Nephron progenitor cell (in vitro differentiated cells): Measurements from ENCODE around the gene SLC25A21.

Experiments used
- DNase-seq: peaks from one replicate; pipeline ENCODE4 v3.0.0; 2021
- H3K27ac Mint-ChIP-seq: 2 replicates; pipeline ENCODE4 v1.8.0; 2021; ENCODE audit warnings: mild to moderate bottlenecking, moderate library complexity, mixed read lengths
- H3K27me3 Mint-ChIP-seq: 2 replicates; pipeline ENCODE4 v1.8.0; 2021; ENCODE audit warnings: mild to moderate bottlenecking, low read depth, mixed read lengths; ENCODE audit not compliant: poor library complexity
- H3K36me3 Mint-ChIP-seq: 2 replicates; pipeline ENCODE4 v1.8.0; 2021; ENCODE audit warnings: low read depth, mixed read lengths
- H3K4me1 Mint-ChIP-seq: 2 replicates; pipeline ENCODE4 v1.8.0; 2021; ENCODE audit warnings: mixed read lengths
- H3K4me3 Mint-ChIP-seq: 2 replicates; pipeline ENCODE4 v1.8.0; 2021; ENCODE audit warnings: mild to moderate bottlenecking, moderate library complexity, mixed read lengths
- H3K9me3 Mint-ChIP-seq: 2 replicates; pipeline ENCODE4 v1.8.0; 2021; ENCODE audit warnings: mild to moderate bottlenecking, moderate library complexity, mixed read lengths
- TF ChIP-seq, protein P1 (sequence below): fragments of 200-600 bp; sonication (generic); IDR thresholded peaks from 2 replicates; pipeline ENCODE4 v1.5.0; 2021; ENCODE audit warnings: antibody characterized with exemption

The SLC25A21 gene

DNA sequence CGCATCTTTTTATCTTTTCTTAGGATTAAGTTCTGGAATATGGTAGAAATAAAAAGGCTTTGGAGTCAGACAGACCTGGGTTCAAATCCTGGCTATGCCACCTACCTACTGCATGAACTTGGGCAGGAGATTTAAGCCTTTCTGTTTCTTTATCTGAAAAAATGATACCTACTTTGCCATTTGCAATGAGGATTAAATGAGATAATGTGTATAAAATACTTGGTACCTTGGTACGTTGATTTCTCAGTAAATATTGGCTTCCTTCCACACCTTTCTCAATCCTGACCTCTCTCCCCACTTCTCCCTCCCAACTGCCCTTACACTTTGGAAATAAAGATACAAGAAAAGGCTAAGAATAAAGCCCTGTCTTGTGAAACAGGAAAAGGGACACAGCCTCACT, 338.1 kb downstream of the SLC25A21 start:
- Mint-ChIP-seq H3K27ac (no peak overlapping the region), H3K36me3 (peaks cover 4% of the 10 kb centered on the region), H3K4me1 (peaks cover 33% of the 10 kb centered on the region), H3K9me3 (no peaks in the 10 kb centered on the region), H3K27me3 (peaks cover 11% of the 10 kb centered on the region), H3K4me3 (no peak overlapping the region)
- TF ChIP-seq, protein P1, sequence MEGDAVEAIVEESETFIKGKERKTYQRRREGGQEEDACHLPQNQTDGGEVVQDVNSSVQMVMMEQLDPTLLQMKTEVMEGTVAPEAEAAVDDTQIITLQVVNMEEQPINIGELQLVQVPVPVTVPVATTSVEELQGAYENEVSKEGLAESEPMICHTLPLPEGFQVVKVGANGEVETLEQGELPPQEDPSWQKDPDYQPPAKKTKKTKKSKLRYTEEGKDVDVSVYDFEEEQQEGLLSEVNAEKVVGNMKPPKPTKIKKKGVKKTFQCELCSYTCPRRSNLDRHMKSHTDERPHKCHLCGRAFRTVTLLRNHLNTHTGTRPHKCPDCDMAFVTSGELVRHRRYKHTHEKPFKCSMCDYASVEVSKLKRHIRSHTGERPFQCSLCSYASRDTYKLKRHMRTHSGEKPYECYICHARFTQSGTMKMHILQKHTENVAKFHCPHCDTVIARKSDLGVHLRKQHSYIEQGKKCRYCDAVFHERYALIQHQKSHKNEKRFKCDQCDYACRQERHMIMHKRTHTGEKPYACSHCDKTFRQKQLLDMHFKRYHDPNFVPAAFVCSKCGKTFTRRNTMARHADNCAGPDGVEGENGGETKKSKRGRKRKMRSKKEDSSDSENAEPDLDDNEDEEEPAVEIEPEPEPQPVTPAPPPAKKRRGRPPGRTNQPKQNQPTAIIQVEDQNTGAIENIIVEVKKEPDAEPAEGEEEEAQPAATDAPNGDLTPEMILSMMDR = no peak
- DNase-seq = no peak

GRCh38 chr14:36829547-36829946, 342.9 kb downstream of the SLC25A21 start:
- Mint-ChIP-seq H3K4me3 (no peak overlapping the region), H3K4me1 (peaks cover 18% of the 10 kb centered on the region), H3K9me3 (no peaks in the 10 kb centered on the region), H3K36me3 (peaks cover 5% of the 10 kb centered on the region), H3K27ac (no peak overlapping the region), H3K27me3 (peaks cover 4% of the 10 kb centered on the region)
- TF ChIP-seq, protein P1 = no peak
- DNase-seq = no peak

DNA sequence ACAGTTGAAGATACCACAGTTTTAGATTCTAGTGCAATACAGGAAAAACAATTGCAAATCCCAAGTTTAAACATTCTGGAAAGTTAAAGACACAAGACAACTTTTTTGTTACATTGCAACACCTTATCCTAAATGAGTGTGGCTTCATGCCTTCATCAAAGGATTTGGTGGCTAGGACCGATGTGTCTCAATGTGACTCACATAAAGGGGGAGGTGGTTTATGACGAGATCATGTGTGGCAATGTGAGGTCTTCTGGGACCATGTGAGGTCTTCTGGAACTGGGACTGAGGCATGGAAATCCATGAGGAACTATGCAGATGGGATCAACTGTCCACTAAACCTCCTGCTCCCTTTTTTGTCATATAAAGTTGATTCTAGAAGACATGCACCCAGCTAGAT, 344.5 kb downstream of the SLC25A21 start:
- peaks cover 4% of the 10 kb centered on the region for H3K27me3 Mint-ChIP-seq
- peaks cover 5% of the 10 kb centered on the region for H3K36me3 Mint-ChIP-seq

GRCh38 chr14:36826614-36827013, 345.8 kb downstream of the SLC25A21 start:
- Mint-ChIP-seq H3K27ac (no peak overlapping the region), H3K27me3 (peaks cover 4% of the 10 kb centered on the region), H3K4me3 (no peak overlapping the region), H3K36me3 (peaks cover 5% of the 10 kb centered on the region), H3K9me3 (no peaks in the 10 kb centered on the region), H3K4me1 (peaks cover 9% of the 10 kb centered on the region)
- TF ChIP-seq, protein P1 = no peak
- DNase-seq = no peak

More for the DNA sequence above, 344.5 kb downstream of the SLC25A21 start:
- Mint-ChIP-seq H3K9me3 (no peaks in the 10 kb centered on the region), H3K4me3 (no peak overlapping the region), H3K27ac (no peak overlapping the region), H3K4me1 (peaks cover 10% of the 10 kb centered on the region)
- TF ChIP-seq, protein P1 = no peak
- DNase-seq = no peak

GRCh38 chr14:36824854-36825253, 347.6 kb downstream of the SLC25A21 start:
- H3K27me3 Mint-ChIP-seq = peaks cover 4% of the 10 kb centered on the region
- no peak overlapping the region for H3K27ac Mint-ChIP-seq
- TF ChIP-seq, protein P1 = no peak
- peaks cover 5% of the 10 kb centered on the region for H3K36me3 Mint-ChIP-seq
- no peak for DNase-seq
- no peak overlapping the region for H3K4me3 Mint-ChIP-seq
- no peaks in the 10 kb centered on the region for H3K9me3 Mint-ChIP-seq
- H3K4me1 Mint-ChIP-seq = peaks cover 25% of the 10 kb centered on the region

- no peak overlapping the region for H3K4me3 Mint-ChIP-seq
- TF ChIP-seq, protein P1 = no peak
- no peak for DNase-seq
These were observed 348.8 kb downstream of the SLC25A21 start for GRCh38 chr14:36823651-36824050.

More at GRCh38 chr14:36823651-36824050, 348.8 kb downstream of the SLC25A21 start:
- H3K9me3 Mint-ChIP-seq = no peaks in the 10 kb centered on the region
- H3K27ac Mint-ChIP-seq = no peak overlapping the region
- no peaks in the 10 kb centered on the region for H3K36me3 Mint-ChIP-seq
- no peaks in the 10 kb centered on the region for H3K27me3 Mint-ChIP-seq
- H3K4me1 Mint-ChIP-seq = peaks cover 37% of the 10 kb centered on the region
